ENCODE data around the gene PLA2G4D. TPM values are rescaled to one million over a fixed set of nuclear protein-coding genes. Genes with fewer than 3 reads are reported as not detected.
"Not testable (repeated sequence)": the region's sequence is repeated elsewhere in the genome, so short reads cannot be mapped to it uniquely, and the experiment has no call there.

The PLA2G4D gene
- total RNA-seq, 1 experiment from 2014 or later = 0.34 TPM

DNA sequence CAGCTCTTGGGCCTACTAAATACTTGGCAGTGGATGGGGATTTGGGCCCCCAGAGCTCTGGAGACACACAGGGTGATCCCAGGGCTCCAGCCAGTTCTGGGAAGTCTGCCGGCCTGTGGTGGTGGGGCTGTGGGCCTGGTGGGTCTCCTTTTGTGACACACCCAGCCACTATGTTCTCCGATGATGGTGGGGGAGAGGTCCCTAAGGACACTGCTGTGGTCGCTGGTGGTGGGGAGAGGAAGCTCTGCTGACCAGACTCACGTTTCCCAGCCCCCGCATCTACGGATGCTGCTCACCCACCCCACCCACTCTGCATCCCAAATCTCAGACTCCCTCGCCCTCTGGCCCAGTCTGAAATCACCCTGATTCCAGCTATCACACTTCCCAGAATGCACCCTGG, 396 bp downstream of the PLA2G4D start:
- Histone ChIP-seq H3K9me2 (ENCODE audit: insufficient read depth) (no peaks in the 10 kb centered on the region), H3K36me3 (ENCODE audit: control insufficient read depth in 1 of 2, insufficient read depth in 2 of 2, low read length in 2 of 2) (no peaks in the 10 kb centered on the region), H3K4me2 (ENCODE audit: low read length) (no peak overlapping the region), H3K4me3 (replicated peaks in 1 of 2; ENCODE audit: low read depth in 1 of 2, low read length in 2 of 2) (no peak overlapping the region), H2AFZ (ENCODE audit: low read depth, low read length, poor library complexity, severe bottlenecking) (peak overlapping the region; percentile 41), H3K9me3 (ENCODE audit: control insufficient read depth in 1 of 2, insufficient read depth in 1 of 2, low read depth in 1 of 2, low read length in 2 of 2) (no peaks in the 10 kb centered on the region), H3K9ac (ENCODE audit: low read length) (no peak overlapping the region), H3K4me1 (ENCODE audit: control insufficient read depth in 1 of 2, insufficient read depth in 2 of 2, low read length in 2 of 2) (peaks cover 11 to 38% of the 10 kb centered on the region in 2 experiments), H4K20me1 (ENCODE audit: insufficient read depth) (no peaks in the 10 kb centered on the region), H3K27me3 (ENCODE audit: insufficient read depth, low read length) (no peaks in the 10 kb centered on the region), H3K27ac (ENCODE audit: low read depth, low read length) (no peak overlapping the region), H3K79me2 (ENCODE audit: insufficient read depth, low read length) (no peaks in the 10 kb centered on the region)
- CTCF ChIA-PET = interaction anchor here (0.9 to 2.9 kb wide), 3 partner anchors 9 to 44 kb away, joined by 3 to 14 read pairs (median 4); no protein-coding TSS in a partner anchor
- intact Hi-C loops (cut with micrococcal nuclease) = no loop called here
- ATAC-seq (no peak), DNase-seq (ENCODE audit: low read depth, low spot score) (no peak)
- POLR2A ChIA-PET = no interaction called here
- RAD21 ChIA-PET (ENCODE audit: low non-redundant PET in 1 of 2, low total read pairs in 2 of 2, uncharacterized antibody in 2 of 2, unreplicated experiment in 2 of 2) = no interaction called here
- TF ChIP-seq ZFX (IDR thresholded peaks at IDR 0.05) = no peak
- no peak for TF ChIP-seq SP1 (IDR thresholded peaks at IDR 0.05; ENCODE audit: low read depth)
- TF ChIP-seq CTCF (IDR thresholded peaks at IDR 0.05 in 2 of 3, conservative IDR thresholded peaks at IDR 0.05 in 1 of 3; ENCODE audit: borderline replicate concordance in 1 of 3, insufficient read depth in 1 of 3, low read depth in 2 of 3, low read length in 2 of 3) = no peak
- BruUV-seq (replicated peaks) = no TSS peak

DNA sequence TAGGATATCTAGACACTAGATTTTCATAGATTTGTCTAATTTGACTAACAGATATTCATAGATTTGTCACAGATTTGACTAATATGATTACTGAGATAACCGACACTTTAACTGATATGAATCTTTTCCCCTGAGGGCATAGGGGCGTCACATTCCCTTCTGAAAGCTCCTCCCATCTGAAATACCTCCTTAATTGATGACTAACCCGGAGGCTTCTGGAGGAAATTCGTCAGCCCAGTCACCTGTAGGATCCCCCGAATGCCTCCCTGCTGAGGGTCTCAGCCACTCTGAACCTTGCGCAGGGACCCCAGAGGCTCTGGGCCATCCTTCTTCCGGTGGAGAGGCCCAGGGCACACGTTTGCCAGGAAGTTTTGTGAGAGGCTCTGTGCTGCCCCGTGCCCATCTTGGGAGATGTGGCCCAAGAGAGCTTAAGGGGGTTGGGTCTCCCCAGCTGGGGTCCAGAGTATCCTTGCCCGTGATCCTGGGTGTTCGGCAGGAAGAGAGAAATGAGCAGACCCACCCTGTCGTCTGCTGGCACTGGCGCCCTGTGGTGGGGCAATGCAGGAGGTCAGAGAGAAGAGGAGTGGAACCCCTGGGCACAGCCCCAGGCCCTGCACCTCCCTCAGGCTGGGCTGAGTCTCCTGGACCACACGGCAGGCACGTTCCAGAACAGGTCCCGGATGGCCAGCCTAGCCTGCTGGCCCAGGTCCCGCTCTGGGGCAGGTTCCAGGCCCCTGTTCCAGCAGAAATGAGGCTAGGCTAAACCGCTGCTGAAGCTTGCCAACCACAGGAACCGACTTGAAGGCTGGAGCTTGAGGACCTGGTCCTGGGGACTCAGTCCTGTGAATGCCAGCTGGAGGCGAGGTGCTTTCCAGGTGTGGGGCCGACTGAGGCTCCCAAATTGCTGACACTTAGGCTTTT, 1.7 kb downstream of the PLA2G4D start:
- ChIA-PET CTCF (interaction anchor here (0.9 to 2.9 kb wide), 3 partner anchors 8 to 46 kb away, joined by 3 to 14 read pairs (median 3); no protein-coding TSS in a partner anchor), RAD21 (ENCODE audit: low non-redundant PET in 1 of 2, low total read pairs in 2 of 2, uncharacterized antibody in 2 of 2, unreplicated experiment in 2 of 2) (no interaction called here), POLR2A (no interaction called here)
- DNase-seq (ENCODE audit: low read depth, low spot score) (peak; percentile 41), ATAC-seq (peak; percentile 74)
- H3K36me3 ChIP-seq (ENCODE audit: control insufficient read depth in 1 of 2, insufficient read depth in 2 of 2, low read length in 2 of 2) = no peaks in the 10 kb centered on the region
- no peaks in the 10 kb centered on the region for H3K27me3 ChIP-seq (ENCODE audit: insufficient read depth, low read length)
- peak overlapping the region in 1 of 2 experiments; percentile 9; a peak in 1 of 4 replicates for H3K4me3 ChIP-seq (replicated peaks in 1 of 2; ENCODE audit: low read depth in 1 of 2, low read length in 2 of 2)
- H3K4me1 ChIP-seq (ENCODE audit: control insufficient read depth in 1 of 2, insufficient read depth in 2 of 2, low read length in 2 of 2) = peaks cover 11 to 38% of the 10 kb centered on the region in 2 experiments
- no peaks in the 10 kb centered on the region for H3K9me2 ChIP-seq (ENCODE audit: insufficient read depth)
- peak overlapping the region; percentile 9 for H3K9ac ChIP-seq (ENCODE audit: low read length)
- peak overlapping the region; percentile 65 for H3K4me2 ChIP-seq (ENCODE audit: low read length)
- H2AFZ ChIP-seq (ENCODE audit: low read depth, low read length, poor library complexity, severe bottlenecking) = peak overlapping the region; percentile 62
- intact Hi-C loops (cut with micrococcal nuclease) = no loop called here
- TF ChIP-seq SRF (IDR thresholded peaks at IDR 0.05; ENCODE audit: low read depth) (no peak), FOSL1 (IDR thresholded peaks at IDR 0.05; ENCODE audit: low read depth) (peak; percentile 66; the same call in 1 of the 2 replicates)
- H4K20me1 ChIP-seq (ENCODE audit: insufficient read depth) = no peaks in the 10 kb centered on the region
- H3K9me3 ChIP-seq (ENCODE audit: control insufficient read depth in 1 of 2, insufficient read depth in 1 of 2, low read depth in 1 of 2, low read length in 2 of 2) = no peaks in the 10 kb centered on the region
- BruUV-seq (replicated peaks) = no TSS peak
- peak overlapping the region; percentile 7; the same call in 1 of the 2 replicates for H3K27ac ChIP-seq (ENCODE audit: low read depth, low read length)
- no peaks in the 10 kb centered on the region for H3K79me2 ChIP-seq (ENCODE audit: insufficient read depth, low read length)

DNA sequence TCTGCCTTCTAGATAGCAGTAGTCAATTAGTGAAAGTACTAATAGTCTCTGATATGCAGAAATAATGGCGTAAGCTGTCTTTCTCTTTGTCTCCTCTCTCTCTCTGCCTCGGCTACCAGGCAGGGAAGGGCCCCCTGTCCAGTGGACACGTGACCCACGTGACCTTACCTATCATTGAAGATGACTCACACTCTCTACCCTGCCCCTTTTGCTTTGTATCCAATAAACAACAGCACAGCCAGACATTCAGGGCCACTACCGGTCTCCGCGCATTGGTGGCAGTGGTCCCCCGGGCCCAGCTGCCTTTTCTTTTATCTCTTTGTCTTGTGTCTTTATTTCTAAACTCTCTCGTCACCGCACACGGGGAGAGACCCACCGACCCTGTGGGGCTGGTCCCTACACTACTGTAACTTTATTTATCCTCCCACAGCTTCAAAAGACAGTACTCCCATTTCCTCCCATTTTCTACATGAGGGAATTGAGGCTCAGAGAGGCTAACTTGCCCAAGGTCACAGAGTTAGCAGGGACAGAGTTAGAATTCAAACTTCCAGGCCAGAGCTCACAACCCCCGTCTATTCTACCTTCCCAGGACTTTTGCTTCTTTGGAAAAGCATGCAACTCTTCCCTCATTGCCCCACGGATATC, 2.5 kb downstream of the PLA2G4D start:
- H3K36me3 ChIP-seq (ENCODE audit: control insufficient read depth in 1 of 2, insufficient read depth in 2 of 2, low read length in 2 of 2); H3K9me2 ChIP-seq (ENCODE audit: insufficient read depth); H3K9me3 ChIP-seq (ENCODE audit: control insufficient read depth in 1 of 2, insufficient read depth in 1 of 2, low read depth in 1 of 2, low read length in 2 of 2); DNase-seq (ENCODE audit: low read depth, low spot score); H3K79me2 ChIP-seq (ENCODE audit: insufficient read depth, low read length); RAD21 ChIA-PET (ENCODE audit: low non-redundant PET in 1 of 2, low total read pairs in 2 of 2, uncharacterized antibody in 2 of 2, unreplicated experiment in 2 of 2); BruUV-seq (replicated peaks); H3K27me3 ChIP-seq (ENCODE audit: insufficient read depth, low read length); H4K20me1 ChIP-seq (ENCODE audit: insufficient read depth); intact Hi-C loops (cut with micrococcal nuclease): not testable (repeated sequence)
- CTCF ChIA-PET = interaction anchor here (1.3 kb wide), 1 partner anchor 47 kb away, joined by 3 read pairs; no protein-coding TSS in a partner anchor
- Histone ChIP-seq H2AFZ (ENCODE audit: low read depth, low read length, poor library complexity, severe bottlenecking) (peak overlapping the region; percentile 62), H3K9ac (ENCODE audit: low read length) (peak overlapping the region; percentile 5; the same call in 1 of the 2 replicates), H3K4me1 (ENCODE audit: control insufficient read depth in 1 of 2, insufficient read depth in 2 of 2, low read length in 2 of 2) (peaks cover 11 to 38% of the 10 kb centered on the region in 2 experiments), H3K27ac (ENCODE audit: low read depth, low read length) (0 out of 2 replicates have a peak overlapping the region, but pooled peaks have one; percentile 1), H3K4me3 (replicated peaks in 1 of 2; ENCODE audit: low read depth in 1 of 2, low read length in 2 of 2) (peak overlapping the region in 1 of 2 experiments; percentile 9; a peak in 1 of 4 replicates), H3K4me2 (ENCODE audit: low read length) (peak overlapping the region; percentile 65)
- peak; percentile 32 for ATAC-seq
- POLR2A ChIA-PET = interaction anchor here (1.5 kb wide), 1 partner anchor 120 kb away, joined by 3 read pairs; the partner anchor contains the start of gene EHD4
